Measurements from ENCODE around the gene OR2A7.
"Not testable (repeated sequence)": the region's sequence is repeated elsewhere in the genome, so short reads cannot be mapped to it uniquely, and the experiment has no call there.

Gene OR2A7

GRCh38 chr7:144292384-144293161, 28.0 kb upstream of the OR2A7 start:
- not testable (repeated sequence) for H2BK15ac ChIP-seq (ENCODE audit: low read length); H3K18ac ChIP-seq (ENCODE audit: low read length); H4K8ac ChIP-seq (ENCODE audit: low read depth, low read length); H2BK5ac ChIP-seq (ENCODE audit: low read length); H2AFZ ChIP-seq (ENCODE audit: low read length); H3K4ac ChIP-seq (ENCODE audit: low read length); H3K36me3 ChIP-seq (replicated peaks in 1 of 2; ENCODE audit: control insufficient read depth in 2 of 2, insufficient read depth in 2 of 2, low read length in 2 of 2); H3K4me1 ChIP-seq (ENCODE audit: control insufficient read depth in 2 of 2, insufficient read depth in 1 of 2, low read depth in 1 of 2, low read length in 2 of 2); H3K23ac ChIP-seq (ENCODE audit: low read depth, low read length, poor library complexity); H2BK120ac ChIP-seq (ENCODE audit: low read depth, low read length); H3K27me3 ChIP-seq (ENCODE audit: control insufficient read depth in 3 of 3, insufficient read depth in 3 of 3, low read depth in 1 of 3, low read length in 3 of 3); H3K4me2 ChIP-seq (ENCODE audit: insufficient read depth, low read length, poor library complexity, severe bottlenecking); H3K4me3 ChIP-seq (ENCODE audit: low read length in 2 of 2); H2AK5ac ChIP-seq (ENCODE audit: low read depth, low read length); H3K27ac ChIP-seq (replicated peaks; ENCODE audit: low read length); H3K14ac ChIP-seq (ENCODE audit: low read length); H2BK12ac ChIP-seq (ENCODE audit: low read length); H3K79me1 ChIP-seq (ENCODE audit: low read depth, low read length); H3K9me3 ChIP-seq (replicated peaks in 1 of 2; ENCODE audit: control insufficient read depth in 2 of 2, insufficient read depth in 1 of 2, low read depth in 1 of 2, low read length in 2 of 2); DNase-seq (ENCODE audit: low spot score); H4K91ac ChIP-seq (ENCODE audit: low read depth, low read length, poor library complexity); H3K9ac ChIP-seq (ENCODE audit: low read depth, low read length, poor library complexity)
- no CpG with 5 or more reads among the region's 14 CpGs for WGBS, 2 donors (ENCODE audit: extremely low coverage in 2 of 2, insufficient read length in 2 of 2, insufficient replicate concordance in 1 of 2)

DNA sequence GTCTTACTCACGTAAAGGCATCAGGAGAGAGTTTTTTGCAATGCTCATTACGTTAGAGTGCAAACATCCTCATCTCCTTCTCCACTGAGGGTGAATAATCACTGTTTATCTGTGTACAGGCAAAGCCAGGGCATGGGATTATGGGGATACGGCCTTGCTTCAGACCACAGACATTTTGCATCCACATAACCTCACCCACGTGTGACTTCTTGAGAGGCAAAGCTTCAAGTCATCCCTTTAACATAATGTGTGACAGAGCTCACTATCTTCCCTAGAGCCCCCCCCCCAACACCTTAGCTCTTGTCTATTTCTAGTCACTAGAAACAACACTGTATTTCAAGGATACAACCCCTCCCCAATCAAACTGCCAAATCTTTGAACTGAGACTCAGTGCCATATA, 27.0 kb upstream of the OR2A7 start:
- H2BK5ac ChIP-seq (ENCODE audit: low read length); H3K9ac ChIP-seq (ENCODE audit: low read depth, low read length, poor library complexity); H3K27ac ChIP-seq (replicated peaks; ENCODE audit: low read length); H3K18ac ChIP-seq (ENCODE audit: low read length); H2AFZ ChIP-seq (ENCODE audit: low read length); H3K23ac ChIP-seq (ENCODE audit: low read depth, low read length, poor library complexity); H3K27me3 ChIP-seq (ENCODE audit: control insufficient read depth in 3 of 3, insufficient read depth in 3 of 3, low read depth in 1 of 3, low read length in 3 of 3); DNase-seq (ENCODE audit: low spot score); H3K9me3 ChIP-seq (replicated peaks in 1 of 2; ENCODE audit: control insufficient read depth in 2 of 2, insufficient read depth in 1 of 2, low read depth in 1 of 2, low read length in 2 of 2); H3K4me2 ChIP-seq (ENCODE audit: insufficient read depth, low read length, poor library complexity, severe bottlenecking); H2BK120ac ChIP-seq (ENCODE audit: low read depth, low read length); H3K4me3 ChIP-seq (ENCODE audit: low read length in 2 of 2); H2BK12ac ChIP-seq (ENCODE audit: low read length); H3K4me1 ChIP-seq (ENCODE audit: control insufficient read depth in 2 of 2, insufficient read depth in 1 of 2, low read depth in 1 of 2, low read length in 2 of 2); H4K91ac ChIP-seq (ENCODE audit: low read depth, low read length, poor library complexity); H2BK15ac ChIP-seq (ENCODE audit: low read length); H4K8ac ChIP-seq (ENCODE audit: low read depth, low read length); H3K36me3 ChIP-seq (replicated peaks in 1 of 2; ENCODE audit: control insufficient read depth in 2 of 2, insufficient read depth in 2 of 2, low read length in 2 of 2); H3K14ac ChIP-seq (ENCODE audit: low read length); H3K79me1 ChIP-seq (ENCODE audit: low read depth, low read length); H2AK5ac ChIP-seq (ENCODE audit: low read depth, low read length); H3K4ac ChIP-seq (ENCODE audit: low read length): not testable (repeated sequence)
- WGBS, 2 donors (ENCODE audit: extremely low coverage in 2 of 2, insufficient read length in 2 of 2, insufficient replicate concordance in 1 of 2): no CpG with 5 or more reads among the region's 4 CpGs

DNA sequence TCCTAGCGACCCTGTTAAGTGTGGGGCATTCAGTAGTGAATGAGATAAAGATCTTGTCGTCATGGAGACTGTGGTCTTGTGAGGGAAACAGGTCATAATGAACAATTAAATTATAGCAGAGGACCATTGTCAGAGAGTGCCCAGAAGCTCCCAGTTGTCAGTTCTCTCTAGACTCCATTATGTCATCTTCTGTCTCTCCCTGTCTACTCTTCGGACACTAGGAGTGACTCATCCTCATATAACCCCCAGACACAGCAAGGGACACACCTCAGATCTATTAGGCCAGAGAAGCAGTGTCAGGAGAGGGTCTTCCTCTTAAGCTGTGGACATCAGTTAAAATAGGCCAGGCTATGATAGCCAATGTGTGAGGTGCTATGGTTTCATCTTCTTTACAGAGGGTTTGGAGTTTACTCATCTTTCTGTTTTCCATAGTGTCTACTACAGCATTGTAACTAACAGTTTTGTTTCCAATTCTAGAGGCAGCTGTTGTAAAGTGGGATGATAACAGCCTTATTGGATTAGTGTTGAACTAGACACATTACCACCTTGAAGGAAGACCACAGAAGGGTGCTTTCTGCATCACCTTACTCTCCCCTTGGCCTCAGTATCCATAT, 22.7 kb upstream of the OR2A7 start:
- H3K36me3 ChIP-seq (replicated peaks in 1 of 2; ENCODE audit: control insufficient read depth in 2 of 2, insufficient read depth in 2 of 2, low read length in 2 of 2); H2AFZ ChIP-seq (ENCODE audit: low read length); H3K4me2 ChIP-seq (ENCODE audit: insufficient read depth, low read length, poor library complexity, severe bottlenecking); H2BK12ac ChIP-seq (ENCODE audit: low read length); H3K27ac ChIP-seq (replicated peaks; ENCODE audit: low read length); H2BK5ac ChIP-seq (ENCODE audit: low read length); H3K4me1 ChIP-seq (ENCODE audit: control insufficient read depth in 2 of 2, insufficient read depth in 1 of 2, low read depth in 1 of 2, low read length in 2 of 2); H3K18ac ChIP-seq (ENCODE audit: low read length); H3K4me3 ChIP-seq (ENCODE audit: low read length in 2 of 2); H4K91ac ChIP-seq (ENCODE audit: low read depth, low read length, poor library complexity); H3K9me3 ChIP-seq (replicated peaks in 1 of 2; ENCODE audit: control insufficient read depth in 2 of 2, insufficient read depth in 1 of 2, low read depth in 1 of 2, low read length in 2 of 2); H3K9ac ChIP-seq (ENCODE audit: low read depth, low read length, poor library complexity); H3K23ac ChIP-seq (ENCODE audit: low read depth, low read length, poor library complexity); H2AK5ac ChIP-seq (ENCODE audit: low read depth, low read length); H3K27me3 ChIP-seq (ENCODE audit: control insufficient read depth in 3 of 3, insufficient read depth in 3 of 3, low read depth in 1 of 3, low read length in 3 of 3); H3K79me1 ChIP-seq (ENCODE audit: low read depth, low read length); H2BK120ac ChIP-seq (ENCODE audit: low read depth, low read length); H2BK15ac ChIP-seq (ENCODE audit: low read length); H3K4ac ChIP-seq (ENCODE audit: low read length); H3K14ac ChIP-seq (ENCODE audit: low read length); DNase-seq (ENCODE audit: low spot score); H4K8ac ChIP-seq (ENCODE audit: low read depth, low read length): not testable (repeated sequence)
- WGBS, 2 donors (ENCODE audit: extremely low coverage in 2 of 2, insufficient read length in 2 of 2, insufficient replicate concordance in 1 of 2): no CpG with 5 or more reads among the region's 3 CpGs

DNA sequence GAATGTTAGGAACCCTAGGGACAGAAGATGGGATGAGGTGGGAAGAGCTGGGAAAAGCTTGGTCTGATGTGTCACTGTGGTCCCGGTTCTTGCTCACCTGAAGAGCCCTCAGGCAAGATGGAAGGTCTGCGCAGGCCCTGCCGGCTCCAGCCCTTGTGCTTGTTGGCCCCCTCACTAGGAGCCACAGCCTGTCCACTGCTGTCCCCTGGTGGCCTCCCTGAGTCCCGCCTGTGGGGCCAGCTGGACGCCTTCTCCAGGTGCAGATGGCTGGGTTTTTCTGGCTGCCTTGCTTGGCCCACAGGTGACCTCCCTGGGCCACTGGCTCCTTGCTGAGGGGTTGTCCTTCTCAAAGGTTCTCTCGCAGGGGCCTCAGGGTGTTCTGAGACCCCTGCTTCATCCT, 19.1 kb upstream of the OR2A7 start:
- not testable (repeated sequence) for H3K27me3 ChIP-seq (ENCODE audit: control insufficient read depth in 3 of 3, insufficient read depth in 3 of 3, low read depth in 1 of 3, low read length in 3 of 3); H3K18ac ChIP-seq (ENCODE audit: low read length); H2BK5ac ChIP-seq (ENCODE audit: low read length); H3K4me2 ChIP-seq (ENCODE audit: insufficient read depth, low read length, poor library complexity, severe bottlenecking); H2BK120ac ChIP-seq (ENCODE audit: low read depth, low read length); H3K36me3 ChIP-seq (replicated peaks in 1 of 2; ENCODE audit: control insufficient read depth in 2 of 2, insufficient read depth in 2 of 2, low read length in 2 of 2); H3K14ac ChIP-seq (ENCODE audit: low read length); H3K4ac ChIP-seq (ENCODE audit: low read length); H3K79me1 ChIP-seq (ENCODE audit: low read depth, low read length); H2AK5ac ChIP-seq (ENCODE audit: low read depth, low read length); H3K4me1 ChIP-seq (ENCODE audit: control insufficient read depth in 2 of 2, insufficient read depth in 1 of 2, low read depth in 1 of 2, low read length in 2 of 2); H3K9ac ChIP-seq (ENCODE audit: low read depth, low read length, poor library complexity); H4K8ac ChIP-seq (ENCODE audit: low read depth, low read length); DNase-seq (ENCODE audit: low spot score); H3K23ac ChIP-seq (ENCODE audit: low read depth, low read length, poor library complexity); H4K91ac ChIP-seq (ENCODE audit: low read depth, low read length, poor library complexity); H3K4me3 ChIP-seq (ENCODE audit: low read length in 2 of 2); H3K9me3 ChIP-seq (replicated peaks in 1 of 2; ENCODE audit: control insufficient read depth in 2 of 2, insufficient read depth in 1 of 2, low read depth in 1 of 2, low read length in 2 of 2); H2AFZ ChIP-seq (ENCODE audit: low read length); H3K27ac ChIP-seq (replicated peaks; ENCODE audit: low read length); H2BK15ac ChIP-seq (ENCODE audit: low read length); H2BK12ac ChIP-seq (ENCODE audit: low read length)
- no CpG with 5 or more reads among the region's 6 CpGs for WGBS, 2 donors (ENCODE audit: extremely low coverage in 2 of 2, insufficient read length in 2 of 2, insufficient replicate concordance in 1 of 2)
